K562 (cell line): ENCODE results near the gene CSTB. TPM values are rescaled to one million over a fixed set of nuclear protein-coding genes. Genes with fewer than 3 reads are reported as not detected.
A peak's percentile ranks its signal among the peaks of the same experiment; 100 is the strongest.

Experiments
- ARHGAP35 ChIP-seq: fragments of 450-650 bp; IDR thresholded peaks from 2 replicates; pipeline ENCODE4 v1.6.1; 2018; ENCODE audit not compliant: partially characterized antibody
- GTF2B ChIP-seq: IDR thresholded peaks from 2 replicates; pipeline ENCODE4 v1.6.1; 2011; ENCODE audit not compliant: insufficient read length; ENCODE audit errors: extremely low read depth
- HMGXB4 ChIP-seq: sonication (generic); formaldehyde crosslinking; IDR thresholded peaks from 2 replicates; pipeline ENCODE4 v1.8.1; 2023; ENCODE audit warnings: mild to moderate bottlenecking, missing genetic modification reagents
- KLF16 ChIP-seq: IDR thresholded peaks from 2 replicates; pipeline ENCODE4 v1.6.1; 2016; ENCODE audit warnings: antibody characterized with exemption
- NR3C1 ChIP-seq: sonication (generic); formaldehyde crosslinking; IDR thresholded peaks from 2 replicates; pipeline ENCODE4 v1.8.1; 2022; ENCODE audit warnings: missing genetic modification reagents
- THAP12 ChIP-seq: fragments of 250-450 bp; sonication (Bioruptor Pico); IDR thresholded peaks from 2 replicates; pipeline ENCODE4 v1.9.0; 2021; ENCODE audit warnings: mild to moderate bottlenecking, inconsistent platforms
- TOE1 ChIP-seq, 2 experiments: fragments of 450-650 bp in 1 of 2; sonication (generic) in 1 of 2; formaldehyde crosslinking in 1 of 2; IDR thresholded peaks; 2 replicates each; pipeline versions ENCODE4 v1.7.1 to v1.8.0; 2016 to 2022; ENCODE audit warnings: borderline replicate concordance in 2 of 2, mild to moderate bottlenecking in 2 of 2, antibody characterized with exemption in 1 of 2, inconsistent platforms in 1 of 2, low read depth in 1 of 2, missing genetic modification reagents in 1 of 2, moderate library complexity in 1 of 2
- polyA plus RNA-seq, 8 experiments: library from polyadenylated mRNA; depleted of rRNA in 4 of 8; stranded (reverse) in 5 of 8; unstranded in 3 of 8; fragments of >200 nt; fragmentation: Nextera tagmentation in 2 of 8; fragmentation: Illumina TruSeq in 1 of 8; extraction: Ambion mirVana in 2 of 8; extraction: Trizol in 1 of 8; gene quantifications; 2 replicates each; pipeline versions ENCODE4 v1.2.1 to v1.2.3, GENCODE V29; 2011 to 2014; ENCODE audit warnings: inconsistent platforms in 1 of 8, missing spikeins in 1 of 8
- total RNA-seq, 7 experiments: library from RNA; depleted of rRNA in 6 of 7; stranded (reverse); fragments of >200 nt in 6 of 7; fragmentation: Illumina TruSeq in 2 of 7; extraction: Trizol in 2 of 7; gene quantifications; 2 replicates each; pipeline versions ENCODE4 v1.2.1 to v1.2.3, GENCODE V29; 2011 to 2021; ENCODE audit warnings: low replicate concordance in 1 of 7

CSTB gene
- total and polyA plus RNA-seq, 9 of the 15 experiments (the other 6 are each of a cell fraction or from before 2014, with no cell fraction given), result 12.4 to 65.0 (median 31.7) TPM

- TF ChIP-seq THAP12 (CRISPR knock-in tag) (no peak), ARHGAP35 (no peak), GTF2B (no peak), HMGXB4 (CRISPR knock-in tag) (no peak), TOE1 (IDR thresholded peaks at IDR 0.05; ENCODE audit: borderline replicate concordance) (peak; percentile 96), TOE1 (CRISPR knock-in tag; IDR thresholded peaks at IDR 0.05; ENCODE audit: borderline replicate concordance, low read depth) (no peak), KLF16 (no peak), NR3C1 (CRISPR knock-in tag) (no peak)
- TF ChIP-seq, all 486 proteins: peak for 11
Measured at GRCh38 chr21:43728154-43728466, 48.0 kb downstream of the CSTB start (continued).
